Duodenal mucosa (tissue), 2 donors: ENCODE measurements around the gene TGFB2.

Source experiments
- H3K27ac ChIP-seq: one replicate; pipeline ENCODE4 v1.7.0; 2013; ENCODE audit warnings: low read depth, low read length
- H3K27me3 ChIP-seq, 2 donors: one replicate each; pipeline ENCODE4 v1.7.0; 2013; ENCODE audit warnings: low read length in 2 of 2, control low read depth in 1 of 2; ENCODE audit not compliant: insufficient read depth in 2 of 2, control insufficient read depth in 1 of 2
- H3K36me3 ChIP-seq, 2 donors: one replicate each; pipeline ENCODE4 v1.7.0; 2013; ENCODE audit warnings: low read length in 2 of 2, control low read depth in 1 of 2; ENCODE audit not compliant: insufficient read depth in 2 of 2, control insufficient read depth in 1 of 2
- H3K4me1 ChIP-seq, 2 donors: one replicate each; pipeline ENCODE4 v1.7.0; 2013; ENCODE audit warnings: low read length in 2 of 2, control low read depth in 1 of 2; ENCODE audit not compliant: insufficient read depth in 2 of 2, control insufficient read depth in 1 of 2
- H3K4me3 ChIP-seq, 2 donors: one replicate each; pipeline ENCODE4 v1.7.0; 2013; ENCODE audit warnings: low read length in 2 of 2, low read depth in 1 of 2
- H3K9ac ChIP-seq, 2 donors: one replicate each; pipeline ENCODE4 v1.7.0; 2013; ENCODE audit warnings: low read length in 2 of 2, low read depth in 1 of 2
- H3K9me3 ChIP-seq, 2 donors: one replicate each; pipeline ENCODE4 v1.7.0; 2013; ENCODE audit warnings: low read length in 2 of 2, control low read depth in 1 of 2; ENCODE audit not compliant: control insufficient read depth in 1 of 2

The TGFB2 gene

GRCh38 chr1:218493986-218494385, 148.8 kb downstream of the TGFB2 start:
- Histone ChIP-seq H3K9me3 (no peaks in the 10 kb centered on the region), H3K27me3 (no peaks in the 10 kb centered on the region), H3K4me3 (no peak overlapping the region), H3K9ac (no peak overlapping the region), H3K4me1 (peaks cover 0 to 6% of the 10 kb centered on the region in 2 donors), H3K27ac (no peak overlapping the region), H3K36me3 (no peaks in the 10 kb centered on the region)
